Chondrocyte (in vitro differentiated cells): ENCODE results near the gene TDRD15. TPM values are rescaled to one million over a fixed set of nuclear protein-coding genes. Genes with fewer than 3 reads are reported as not detected.
A peak's percentile ranks its signal among the peaks of the same experiment; 100 is the strongest.

Experiments
- DNase-seq: peaks from one replicate; pipeline ENCODE4 v3.0.0; 2021; ENCODE audit warnings: mixed read lengths, low spot score
- H3K27ac Mint-ChIP-seq: one replicate; pipeline ENCODE4 v1.8.0; 2021; ENCODE audit warnings: mild to moderate bottlenecking, moderate library complexity, mixed read lengths; ENCODE audit not compliant: unreplicated experiment
- H3K27me3 Mint-ChIP-seq: 2 replicates; pipeline ENCODE4 v1.8.0; 2021; ENCODE audit warnings: low read depth, mixed read lengths
- H3K36me3 Mint-ChIP-seq: 2 replicates; pipeline ENCODE4 v1.8.0; 2021; ENCODE audit warnings: low read depth, mixed read lengths
- H3K4me1 Mint-ChIP-seq: 2 replicates; pipeline ENCODE4 v1.8.0; 2021; ENCODE audit warnings: low read depth, mild to moderate bottlenecking, mixed read lengths
- H3K4me3 Mint-ChIP-seq: one replicate; pipeline ENCODE4 v1.8.0; 2021; ENCODE audit warnings: mild to moderate bottlenecking, moderate library complexity, mixed read lengths; ENCODE audit not compliant: unreplicated experiment
- H3K9me3 Mint-ChIP-seq: 2 replicates; pipeline ENCODE4 v1.8.0; 2021; ENCODE audit warnings: low read depth, mixed read lengths
- total RNA-seq: library from RNA; stranded (reverse); gene quantifications from 3 replicates; pipeline ENCODE4 v1.2.1, GENCODE V29; 2021
- TF ChIP-seq, protein P1 (sequence below): fragments of 200-600 bp; sonication (generic); IDR thresholded peaks from 2 replicates; pipeline ENCODE4 v1.5.0; 2021; ENCODE audit warnings: antibody characterized with exemption, mild to moderate bottlenecking, moderate library complexity

TDRD15 gene
- total RNA-seq, 1 donor from 2014 or later = 0.12 TPM

- DNase-seq = peak; percentile 77
- Mint-ChIP-seq H3K27ac (no peak overlapping the region), H3K27me3 (peaks cover 21% of the 10 kb centered on the region), H3K36me3 (no peaks in the 10 kb centered on the region), H3K4me1 (no peaks in the 10 kb centered on the region), H3K9me3 (no peaks in the 10 kb centered on the region), H3K4me3 (no peak overlapping the region)
- TF ChIP-seq, protein P1, sequence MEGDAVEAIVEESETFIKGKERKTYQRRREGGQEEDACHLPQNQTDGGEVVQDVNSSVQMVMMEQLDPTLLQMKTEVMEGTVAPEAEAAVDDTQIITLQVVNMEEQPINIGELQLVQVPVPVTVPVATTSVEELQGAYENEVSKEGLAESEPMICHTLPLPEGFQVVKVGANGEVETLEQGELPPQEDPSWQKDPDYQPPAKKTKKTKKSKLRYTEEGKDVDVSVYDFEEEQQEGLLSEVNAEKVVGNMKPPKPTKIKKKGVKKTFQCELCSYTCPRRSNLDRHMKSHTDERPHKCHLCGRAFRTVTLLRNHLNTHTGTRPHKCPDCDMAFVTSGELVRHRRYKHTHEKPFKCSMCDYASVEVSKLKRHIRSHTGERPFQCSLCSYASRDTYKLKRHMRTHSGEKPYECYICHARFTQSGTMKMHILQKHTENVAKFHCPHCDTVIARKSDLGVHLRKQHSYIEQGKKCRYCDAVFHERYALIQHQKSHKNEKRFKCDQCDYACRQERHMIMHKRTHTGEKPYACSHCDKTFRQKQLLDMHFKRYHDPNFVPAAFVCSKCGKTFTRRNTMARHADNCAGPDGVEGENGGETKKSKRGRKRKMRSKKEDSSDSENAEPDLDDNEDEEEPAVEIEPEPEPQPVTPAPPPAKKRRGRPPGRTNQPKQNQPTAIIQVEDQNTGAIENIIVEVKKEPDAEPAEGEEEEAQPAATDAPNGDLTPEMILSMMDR = no peak
These were observed 38.3 kb downstream of the TDRD15 start for GRCh38 chr2:21161832-21162614.

DNA sequence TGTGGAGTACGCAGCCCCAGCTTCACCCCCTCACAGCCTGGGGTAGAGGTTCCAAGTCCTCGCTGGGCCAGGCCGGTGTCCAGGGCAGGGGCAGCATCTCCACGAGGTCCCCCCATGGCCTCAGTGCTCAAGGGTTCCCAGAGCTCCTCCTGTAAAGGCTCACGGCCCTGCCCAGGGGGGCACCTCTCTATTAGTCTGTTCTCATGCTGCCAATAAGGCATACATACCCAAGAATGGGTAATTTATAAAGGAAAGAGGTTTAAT is 38.8 kb downstream of the TDRD15 start:
- TF ChIP-seq, protein P1 = no peak
- Mint-ChIP-seq H3K36me3 (no peaks in the 10 kb centered on the region), H3K27me3 (peaks cover 17% of the 10 kb centered on the region)

DNA sequence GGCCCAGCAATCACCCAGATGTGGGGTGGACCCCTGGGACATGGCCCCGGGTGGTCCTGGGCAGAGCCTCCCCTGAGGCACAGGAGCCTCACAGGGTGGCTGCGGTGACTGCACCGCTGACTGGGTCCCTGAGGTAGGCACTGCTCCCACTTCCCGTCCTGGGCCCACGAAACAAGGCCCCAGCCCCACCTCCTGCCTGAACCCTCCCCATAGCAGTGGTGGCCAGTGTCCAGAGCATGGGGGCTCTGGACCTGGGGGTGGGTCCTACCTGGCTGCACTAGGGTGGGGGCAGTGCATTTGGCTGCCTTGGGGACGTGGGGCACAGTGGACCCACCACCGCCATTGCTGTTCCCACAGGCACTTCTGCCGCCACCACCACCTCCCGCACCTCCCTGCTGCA is 39.4 kb downstream of the TDRD15 start:
- H3K4me3 Mint-ChIP-seq = no peak overlapping the region
- H3K27me3 Mint-ChIP-seq = peaks cover 22% of the 10 kb centered on the region
- H3K9me3 Mint-ChIP-seq = no peaks in the 10 kb centered on the region
- DNase-seq = peak; percentile 65
- H3K4me1 Mint-ChIP-seq = no peaks in the 10 kb centered on the region
- no peaks in the 10 kb centered on the region for H3K36me3 Mint-ChIP-seq
- TF ChIP-seq, protein P1 = no peak
- no peak overlapping the region for H3K27ac Mint-ChIP-seq

More for the DNA sequence above, 38.8 kb downstream of the TDRD15 start:
- Mint-ChIP-seq H3K9me3 (no peaks in the 10 kb centered on the region), H3K27ac (no peak overlapping the region), H3K4me3 (no peak overlapping the region), H3K4me1 (no peaks in the 10 kb centered on the region)
- peak; percentile 71 for DNase-seq

GRCh38 chr2:21165350-21165749 is 41.6 kb downstream of the TDRD15 start:
- Mint-ChIP-seq H3K36me3 (no peaks in the 10 kb centered on the region), H3K4me1 (no peaks in the 10 kb centered on the region), H3K27ac (no peak overlapping the region), H3K9me3 (no peaks in the 10 kb centered on the region), H3K27me3 (peaks cover 24% of the 10 kb centered on the region), H3K4me3 (no peak overlapping the region)
- TF ChIP-seq, protein P1 = peak; percentile 78
- no peak for DNase-seq

- H3K4me1 Mint-ChIP-seq = peaks cover 5% of the 10 kb centered on the region
- no peaks in the 10 kb centered on the region for H3K36me3 Mint-ChIP-seq
- TF ChIP-seq, protein P1 = peak; percentile 84
- no peak for DNase-seq
- peaks cover 50% of the 10 kb centered on the region for H3K27me3 Mint-ChIP-seq
- no peak overlapping the region for H3K4me3 Mint-ChIP-seq
- H3K9me3 Mint-ChIP-seq = no peaks in the 10 kb centered on the region
- no peak overlapping the region for H3K27ac Mint-ChIP-seq
These were observed 52.3 kb downstream of the TDRD15 start for GRCh38 chr2:21175895-21176646.
